Measurements from ENCODE around the gene MYLK.
"Not testable (repeated sequence)": the region's sequence is repeated elsewhere in the genome, so short reads cannot be mapped to it uniquely, and the experiment has no call there.

The MYLK gene

GRCh38 chr3:123745184-123745855 lies 138.8 kb downstream of the MYLK start:
- no peak for DNase-seq (ENCODE audit: low read depth)

GRCh38 chr3:123744064-123744463 lies 140.1 kb downstream of the MYLK start:
- no peak for DNase-seq (ENCODE audit: low read depth)

- DNase-seq (ENCODE audit: low read depth) = no peak
These were observed 141.0 kb downstream of the MYLK start for GRCh38 chr3:123743121-123743520.

- no peak for DNase-seq (ENCODE audit: low read depth)
These were observed 143.1 kb downstream of the MYLK start for GRCh38 chr3:123741041-123741511.

GRCh38 chr3:123740391-123740822 lies 143.7 kb downstream of the MYLK start:
- DNase-seq (ENCODE audit: low read depth) = no peak

GRCh38 chr3:123739754-123740153 lies 144.4 kb downstream of the MYLK start:
- no peak for DNase-seq (ENCODE audit: low read depth)

- DNase-seq (ENCODE audit: low read depth) = no peak
These were observed 145.0 kb downstream of the MYLK start for GRCh38 chr3:123739106-123739505.

GRCh38 chr3:123738522-123738921 lies 145.6 kb downstream of the MYLK start:
- DNase-seq (ENCODE audit: low read depth) = not testable (repeated sequence)

- DNase-seq (ENCODE audit: low read depth) = no peak
These were observed 147.0 kb downstream of the MYLK start for GRCh38 chr3:123737168-123737567.

- no peak for DNase-seq (ENCODE audit: low read depth)
These were observed 148.7 kb downstream of the MYLK start for GRCh38 chr3:123735456-123735855.

GRCh38 chr3:123734527-123734902 lies 149.6 kb downstream of the MYLK start:
- no peak for DNase-seq (ENCODE audit: low read depth)

GRCh38 chr3:123733805-123734526 lies 150.2 kb downstream of the MYLK start:
- no peak for DNase-seq (ENCODE audit: low read depth)

- DNase-seq (ENCODE audit: low read depth) = no peak
These were observed 150.8 kb downstream of the MYLK start for GRCh38 chr3:123733341-123733740.

- DNase-seq (ENCODE audit: low read depth) = no peak
These were observed 151.7 kb downstream of the MYLK start for GRCh38 chr3:123732447-123732846.

- DNase-seq (ENCODE audit: low read depth) = no peak
These were observed 153.3 kb downstream of the MYLK start for GRCh38 chr3:123730829-123731228.

GRCh38 chr3:123728991-123729390 lies 155.1 kb downstream of the MYLK start:
- no peak for DNase-seq (ENCODE audit: low read depth)

GRCh38 chr3:123728014-123728413 lies 156.1 kb downstream of the MYLK start:
- no peak for DNase-seq (ENCODE audit: low read depth)

GRCh38 chr3:123725652-123726400 lies 158.3 kb downstream of the MYLK start:
- DNase-seq (ENCODE audit: low read depth) = no peak

GRCh38 chr3:123724306-123724705 lies 159.8 kb downstream of the MYLK start:
- DNase-seq (ENCODE audit: low read depth) = no peak

GRCh38 chr3:123723522-123724168 lies 160.5 kb downstream of the MYLK start:
- no peak for DNase-seq (ENCODE audit: low read depth)

GRCh38 chr3:123723070-123723469 lies 161.1 kb downstream of the MYLK start:
- DNase-seq (ENCODE audit: low read depth) = no peak

- no peak for DNase-seq (ENCODE audit: low read depth)
These were observed 161.7 kb downstream of the MYLK start for GRCh38 chr3:123722456-123722855.
